HG03064 (cell line): ENCODE results near the gene SLC25A38.

ENCODE experiments used
- ATAC-seq: cut with Tn5 transposase; IDR thresholded peaks from one replicate; pipeline ENCODE4 v1.9.1; 2021; ENCODE audit warnings: low read depth; ENCODE audit not compliant: unreplicated experiment

Gene SLC25A38

GRCh38 chr3:39372833-39373232 lies 10.3 kb upstream of the SLC25A38 start:
- ATAC-seq: no peak

- ATAC-seq: no peak
Observed at GRCh38 chr3:39376959-39377634, 6.1 kb upstream of the SLC25A38 start.

GRCh38 chr3:39378088-39378487 lies 5.1 kb upstream of the SLC25A38 start:
- no peak for ATAC-seq

GRCh38 chr3:39378957-39379777 lies 4.0 kb upstream of the SLC25A38 start:
- ATAC-seq: no peak

- ATAC-seq: no peak
Observed at GRCh38 chr3:39379778-39380155, 3.4 kb upstream of the SLC25A38 start.

- ATAC-seq: no peak
Observed at GRCh38 chr3:39381432-39381831, 1.7 kb upstream of the SLC25A38 start.

GRCh38 chr3:39383881-39384664 lies 903 bp downstream of the SLC25A38 start:
- ATAC-seq: peak; percentile 61

- ATAC-seq: no peak
Observed at GRCh38 chr3:39384665-39385000, 1.5 kb downstream of the SLC25A38 start.

GRCh38 chr3:39385456-39386090 lies 2.4 kb downstream of the SLC25A38 start:
- no peak for ATAC-seq

- no peak for ATAC-seq
Observed at GRCh38 chr3:39386318-39386717, 3.1 kb downstream of the SLC25A38 start.

GRCh38 chr3:39387411-39387975 lies 4.3 kb downstream of the SLC25A38 start:
- no peak for ATAC-seq

- no peak for ATAC-seq
Observed at GRCh38 chr3:39388153-39388552, 5.0 kb downstream of the SLC25A38 start.

- peak; percentile 73 for ATAC-seq
Observed at GRCh38 chr3:39388741-39389248, 5.6 kb downstream of the SLC25A38 start.

- ATAC-seq: no peak
Observed at GRCh38 chr3:39390181-39390580, 7.0 kb downstream of the SLC25A38 start.

- no peak for ATAC-seq
Observed at GRCh38 chr3:39396690-39397089, 13.5 kb downstream of the SLC25A38 start.

- no peak for ATAC-seq
Observed at GRCh38 chr3:39398700-39399099, 15.5 kb downstream of the SLC25A38 start.

GRCh38 chr3:39401983-39402382 lies 18.8 kb downstream of the SLC25A38 start:
- ATAC-seq: no peak

- no peak for ATAC-seq
Observed at GRCh38 chr3:39404943-39405686, 21.9 kb downstream of the SLC25A38 start.

GRCh38 chr3:39405687-39406367 lies 22.7 kb downstream of the SLC25A38 start:
- ATAC-seq: no peak
